ENCODE results near the gene USP32. TPM values are rescaled to one million over a fixed set of nuclear protein-coding genes. Genes with fewer than 3 reads are reported as not detected.

USP32 gene
- total and polyA plus RNA-seq, 10 of the 15 experiments (the other 5 are each of a cell fraction or from before 2014, with no cell fraction given) = 7.8 to 37.3 (median 25.5) TPM

- no TSS peak for BruUV-seq (replicated peaks)
- H3K27ac ChIP-seq (ENCODE audit: control insufficient read depth, insufficient read depth) = no peak overlapping the region
- WGBS (ENCODE audit: insufficient coverage, insufficient replicate concordance, low lambda C conversion rate, missing lambda C conversion rate) = 34% methylated on average over 6 of the region's 6 CpGs
- H3K27me3 ChIP-seq (replicated peaks in 1 of 2; ENCODE audit: control insufficient read depth in 2 of 2, insufficient read depth in 2 of 2, low read length in 1 of 2) = no peaks in the 10 kb centered on the region
- no peak overlapping the region for H3K4me2 ChIP-seq (ENCODE audit: control insufficient read depth, insufficient read depth)
- no peaks in the 10 kb centered on the region for H3K79me2 ChIP-seq (ENCODE audit: control insufficient read depth, insufficient read depth, low read length)
- no peak overlapping the region for H3K9ac ChIP-seq (ENCODE audit: control insufficient read depth, insufficient read depth, low read length)
- in situ Hi-C loops (cut with MboI) (loop anchor here (10.0 kb wide), 1 partner anchor 281 kb away; the partner anchor contains the start of gene CA4), intact Hi-C loops (cut with micrococcal nuclease; ENCODE audit: unreplicated experiment) (no loop called here)
- TF ChIP-seq HDAC6 (IDR thresholded peaks at IDR 0.05; ENCODE audit: unreplicated experiment) (no peak), TCF7 (IDR thresholded peaks at IDR 0.05; ENCODE audit: borderline replicate concordance) (no peak), WRNIP1 (IDR thresholded peaks at IDR 0.05; ENCODE audit: borderline replicate concordance, low read depth, low read length) (no peak), HSF1 (IDR thresholded peaks at IDR 0.05; ENCODE audit: low read depth, low read length) (no peak), TCF12 (IDR thresholded peaks at IDR 0.05; ENCODE audit: low read depth, low read length) (no peak), PAX5 (IDR thresholded peaks at IDR 0.05; ENCODE audit: borderline replicate concordance, low read depth, low read length) (no peak), MYB (IDR thresholded peaks at IDR 0.05; ENCODE audit: borderline replicate concordance, low read depth, low read length) (no peak), ELK1 (IDR thresholded peaks at IDR 0.05; ENCODE audit: low read depth, low read length) (no peak), ZNF274 (IDR thresholded peaks at IDR 0.05; ENCODE audit: insufficient read depth, insufficient read length) (no peak)
- H3K4me3 ChIP-seq = no peak overlapping the region
- ChIA-PET SMC1A (ENCODE audit: uncharacterized antibody, unreplicated experiment) (no interaction called here), POLR2A (interaction anchor here (0.6 kb wide), 1 partner anchor 1548 kb away, joined by 3 read pairs; no protein-coding TSS in a partner anchor), RAD21 (ENCODE audit: unreplicated experiment) (interaction anchor here (2.4 kb wide), 1 partner anchor 194 kb away, joined by 9 read pairs; no protein-coding TSS in a partner anchor), CTCF (interaction anchor here (1.0 to 1.9 kb wide), 3 partner anchors 13 to 215 kb away, joined by 3 to 4 read pairs (median 3); no protein-coding TSS in a partner anchor)
- no peak for FAIRE-seq
- H3K4me1 ChIP-seq (ENCODE audit: control insufficient read depth, insufficient read depth, low read length) = no peaks in the 10 kb centered on the region
- H3K36me3 ChIP-seq (ENCODE audit: control insufficient read depth in 2 of 2, insufficient read depth in 2 of 2, low read length in 1 of 2) = no peaks in the 10 kb centered on the region
- ATAC-seq = no peak
- no peaks in the 10 kb centered on the region for H4K20me1 ChIP-seq (ENCODE audit: control insufficient read depth, insufficient read depth)
- no peak for DNase-seq (ENCODE audit: low read depth, low spot score)
- no peak overlapping the region for H2AFZ ChIP-seq (ENCODE audit: control insufficient read depth, low read depth, low read length)
- H3K9me3 ChIP-seq (replicated peaks; ENCODE audit: control insufficient read depth, insufficient read depth, low read length) = no peaks in the 10 kb centered on the region
Measured at GRCh38 chr17:60425626-60426025, 33.7 kb upstream of the USP32 start.

Data from GM12878 (cell line).